Stimulated activated CD4-positive, alpha-beta T cell treated with anti-CD3 and anti-CD28 coated beads, Interleukin-12 subunit alpha, Interleukin-12 subunit beta, amount 100 ng/mL, for 24 hours (primary cell): Measurements from ENCODE around the gene ABCA7.

Experiments
- DNase-seq, 2 experiments: peaks; one replicate each; pipeline ENCODE4 v3.0.0-alpha.2; 2020; ENCODE audit warnings: low read depth in 2 of 2

ABCA7 gene

GRCh38 chr19:1002600-1002999 lies 37.3 kb upstream of the ABCA7 start:
- no peak for DNase-seq

GRCh38 chr19:1003283-1003682 lies 36.6 kb upstream of the ABCA7 start:
- no peak for DNase-seq

- no peak for DNase-seq
Observed at GRCh38 chr19:1004204-1004802, 35.6 kb upstream of the ABCA7 start.

GRCh38 chr19:1004803-1005664 lies 34.9 kb upstream of the ABCA7 start:
- no peak for DNase-seq

- no peak for DNase-seq
Observed at GRCh38 chr19:1006711-1007398, 33.1 kb upstream of the ABCA7 start.

- DNase-seq = no peak
Observed at GRCh38 chr19:1007399-1008251, 32.3 kb upstream of the ABCA7 start.

- no peak for DNase-seq
Observed at GRCh38 chr19:1008268-1009040, 31.5 kb upstream of the ABCA7 start.

GRCh38 chr19:1009041-1009980 lies 30.6 kb upstream of the ABCA7 start:
- DNase-seq = no peak

- DNase-seq = no peak
Observed at GRCh38 chr19:1009981-1010538, 29.8 kb upstream of the ABCA7 start.

- no peak for DNase-seq
Observed at GRCh38 chr19:1010586-1011510, 29.1 kb upstream of the ABCA7 start.

- no peak for DNase-seq
Observed at GRCh38 chr19:1011831-1012333, 28.0 kb upstream of the ABCA7 start.

- no peak for DNase-seq
Observed at GRCh38 chr19:1012334-1012733, 27.6 kb upstream of the ABCA7 start.

GRCh38 chr19:1013218-1013617 lies 26.7 kb upstream of the ABCA7 start:
- no peak for DNase-seq

- no peak for DNase-seq
Observed at GRCh38 chr19:1014161-1015060, 25.5 kb upstream of the ABCA7 start.

GRCh38 chr19:1015061-1015781 lies 24.7 kb upstream of the ABCA7 start:
- no peak for DNase-seq

- no peak for DNase-seq
Observed at GRCh38 chr19:1015782-1016646, 23.9 kb upstream of the ABCA7 start.
